Adrenal gland (tissue), 12 donors: Measurements from ENCODE around the gene TOX2. TPM values are rescaled to one million over a fixed set of nuclear protein-coding genes. Genes with fewer than 3 reads are reported as not detected.

Source experiments
- DNase-seq, 7 donors: peaks; one replicate each; pipeline ENCODE4 v3.0.0-alpha.2; 2019 to 2020
- H3K27ac ChIP-seq, 5 donors: fragments of 200-600 bp; sonication (generic) in 4 of 5; 1 replicate in 3 of 5; 2 replicates in 2 of 5; pipeline versions ENCODE4 v1.5.1 to v1.8.0; 2016 to 2020; ENCODE audit warnings: mild to moderate bottlenecking in 1 of 5
- H3K27me3 ChIP-seq: fragments of 200-600 bp; 2 replicates; pipeline ENCODE4 v1.8.0; 2021
- H3K36me3 ChIP-seq, 2 donors: fragments of 200-600 bp; replicated peaks in 1 of 2; 1 replicate in 1 of 2; 2 replicates in 1 of 2; pipeline versions ENCODE4 v1.5.1 to v1.8.0; 2018 to 2022
- H3K4me1 ChIP-seq, 2 donors: fragments of 200-600 bp; replicated peaks in 1 of 2; 1 replicate in 1 of 2; 2 replicates in 1 of 2; pipeline versions ENCODE4 v1.5.1 to v1.8.0; 2018 to 2021
- H3K4me3 ChIP-seq, 4 donors: fragments of 200-600 bp; sonication (generic) in 3 of 4; one replicate each; pipeline ENCODE4 v1.5.1; 2016 to 2018
- H3K9me3 ChIP-seq, 3 donors: fragments of 200-600 bp; sonication (generic) in 1 of 3; replicated peaks in 1 of 3; 1 replicate in 2 of 3; 2 replicates in 1 of 3; pipeline versions ENCODE4 v1.5.1 to v1.8.0; 2016 to 2021
- CTCF ChIP-seq, 6 experiments: fragments of 450-650 bp in 4 of 6; fragments of 200-600 bp in 2 of 6; sonication (generic) in 1 of 6; IDR thresholded peaks; 1 replicate in 5 of 6; 2 replicates in 1 of 6; pipeline versions ENCODE4 v1.5.1 to v1.8.0; 2016 to 2021; ENCODE audit warnings: antibody characterized with exemption in 6 of 6, mild to moderate bottlenecking in 2 of 6, moderate library complexity in 1 of 6
- POLR2A ChIP-seq, 2 donors: fragments of 450-650 bp; IDR thresholded peaks; one replicate each; pipeline ENCODE4 v1.6.1; 2017; ENCODE audit warnings: antibody characterized with exemption in 2 of 2, mild to moderate bottlenecking in 2 of 2, moderate library complexity in 1 of 2
- WGBS, 4 donors: extraction: QIAGEN DNeasy Blood & Tissue Kit in 2 of 4; methylation state at CpG; one replicate each; pipeline versions ENCODE4 v1.1.5 to v1.1.7; 2013 to 2017; 5-methylcytosine and 5-hydroxymethylcytosine counted together
- intact Hi-C, 2 donors: fragments of 100-400 bp; cut with DNase I; formaldehyde crosslinking; loops; one replicate each; pipeline versions ENCODE4 v1.14.1 to v1.15.0; 2022 to 2023
- polyA plus RNA-seq, 3 donors: library from polyadenylated mRNA; stranded (reverse); fragments of 200-250 nt in 2 of 3; fragments of 350-450 nt in 1 of 3; fragmentation: Illumina TruSeq in 1 of 3; extraction: RNeasy Lipid Tissue Mini Kit (QIAGEN cat#74804) in 1 of 3; gene quantifications; one replicate each; pipeline ENCODE4 v1.2.3, GENCODE V29; 2013 to 2014
- total RNA-seq, 9 donors: library from RNA; depleted of rRNA in 4 of 9; stranded (reverse); fragments of >200 nt in 4 of 9; fragments of 120-200 nt in 1 of 9; fragmentation: NEBNext Ultra II Directional in 1 of 9; extraction: Animal tissue kit (Norgen Biotek cat#: 25700) in 1 of 9; gene quantifications; one replicate each; pipeline versions ENCODE4 v1.1.0 to v1.2.4, GENCODE V29; 2013 to 2023
- donor health status: healthy with polysubstance abuse.
- donor health status: Bipolar disorder and iron deficiency.
- donor health status: DM: yes; HTN: yes; CAD: no.
- donor health status: DM: no; HTN: no; CAD: no.
- donor health status: DM: no; HTN: no; CAD: no.
- donor health status: DM: yes; HTN: yes; CAD: no.

The TOX2 gene
- total and polyA plus RNA-seq, 12 donors: 0.33 to 7.6 (median 2.8) TPM

GRCh38 chr20:43931976-43932375 lies 17.3 kb downstream of the TOX2 start:
- Histone ChIP-seq H3K27me3 (no peaks in the 10 kb centered on the region), H3K27ac (no peak overlapping the region), H3K4me1 (no peaks in the 10 kb centered on the region), H3K36me3 (no peaks in the 10 kb centered on the region), H3K4me3 (no peak overlapping the region), H3K9me3 (no peaks in the 10 kb centered on the region)
- DNase-seq: no peak
- 88 to 92% (median 91%) methylated on average over 2 of the region's 2 CpGs for WGBS, 4 donors
- intact Hi-C loops: no loop called here
- TF ChIP-seq CTCF (IDR thresholded peaks at IDR 0.05) (no peak), POLR2A (IDR thresholded peaks at IDR 0.05) (no peak)

- no peak for DNase-seq
- no peaks in the 10 kb centered on the region for H3K36me3 ChIP-seq
- no peak overlapping the region for H3K4me3 ChIP-seq
- no peaks in the 10 kb centered on the region for H3K27me3 ChIP-seq
- no peak for TF ChIP-seq CTCF (IDR thresholded peaks at IDR 0.05)
- no peak for TF ChIP-seq POLR2A (IDR thresholded peaks at IDR 0.05)
- H3K27ac ChIP-seq: no peak overlapping the region
- H3K9me3 ChIP-seq: no peaks in the 10 kb centered on the region
- peaks cover 0 to 13% of the 10 kb centered on the region in 2 donors for H3K4me1 ChIP-seq
- WGBS, 4 donors: 74 to 96% (median 83%) methylated on average over 3 of the region's 3 CpGs
- intact Hi-C loops: no loop called here
Observed at GRCh38 chr20:43934833-43935232, 20.2 kb downstream of the TOX2 start.

- DNase-seq: peak in 1 of 7 donors; percentile 21
- TF ChIP-seq POLR2A (IDR thresholded peaks at IDR 0.05) (no peak), CTCF (IDR thresholded peaks at IDR 0.05) (no peak)
Observed at GRCh38 chr20:43936104-43936770, 21.6 kb downstream of the TOX2 start.

GRCh38 chr20:43936805-43937204 lies 22.2 kb downstream of the TOX2 start:
- H3K9me3 ChIP-seq: no peaks in the 10 kb centered on the region
- WGBS, 4 donors: 77 to 88% (median 78%) methylated on average over 6 to 7 of the region's 7 CpGs
- H3K27me3 ChIP-seq: no peaks in the 10 kb centered on the region
- H3K4me3 ChIP-seq: no peak overlapping the region
- H3K4me1 ChIP-seq: peaks cover 0 to 20% of the 10 kb centered on the region in 2 donors
- TF ChIP-seq CTCF (IDR thresholded peaks at IDR 0.05) (no peak), POLR2A (IDR thresholded peaks at IDR 0.05) (no peak)
- H3K27ac ChIP-seq: no peak overlapping the region
- intact Hi-C loops: no loop called here
- H3K36me3 ChIP-seq: no peaks in the 10 kb centered on the region
- DNase-seq: no peak

More at GRCh38 chr20:43936104-43936770, 21.6 kb downstream of the TOX2 start:
- Histone ChIP-seq H3K27me3 (no peaks in the 10 kb centered on the region), H3K4me3 (no peak overlapping the region), H3K4me1 (peaks cover 0 to 18% of the 10 kb centered on the region in 2 donors), H3K36me3 (no peaks in the 10 kb centered on the region), H3K27ac (no peak overlapping the region), H3K9me3 (no peaks in the 10 kb centered on the region)
- WGBS, 4 donors: 75 to 93% (median 77%) methylated on average over 3 to 4 of the region's 4 CpGs
- intact Hi-C loops: no loop called here
